NCI-H1436 treated with DMSO at 0.1 percent for 48 hours (cell line): ENCODE data around the gene MX1.

Experiments
- DNase-seq: peaks from one replicate; lab custom pipeline; 2025; lab: John Stamatoyannopoulos, UW

The MX1 gene

DNA sequence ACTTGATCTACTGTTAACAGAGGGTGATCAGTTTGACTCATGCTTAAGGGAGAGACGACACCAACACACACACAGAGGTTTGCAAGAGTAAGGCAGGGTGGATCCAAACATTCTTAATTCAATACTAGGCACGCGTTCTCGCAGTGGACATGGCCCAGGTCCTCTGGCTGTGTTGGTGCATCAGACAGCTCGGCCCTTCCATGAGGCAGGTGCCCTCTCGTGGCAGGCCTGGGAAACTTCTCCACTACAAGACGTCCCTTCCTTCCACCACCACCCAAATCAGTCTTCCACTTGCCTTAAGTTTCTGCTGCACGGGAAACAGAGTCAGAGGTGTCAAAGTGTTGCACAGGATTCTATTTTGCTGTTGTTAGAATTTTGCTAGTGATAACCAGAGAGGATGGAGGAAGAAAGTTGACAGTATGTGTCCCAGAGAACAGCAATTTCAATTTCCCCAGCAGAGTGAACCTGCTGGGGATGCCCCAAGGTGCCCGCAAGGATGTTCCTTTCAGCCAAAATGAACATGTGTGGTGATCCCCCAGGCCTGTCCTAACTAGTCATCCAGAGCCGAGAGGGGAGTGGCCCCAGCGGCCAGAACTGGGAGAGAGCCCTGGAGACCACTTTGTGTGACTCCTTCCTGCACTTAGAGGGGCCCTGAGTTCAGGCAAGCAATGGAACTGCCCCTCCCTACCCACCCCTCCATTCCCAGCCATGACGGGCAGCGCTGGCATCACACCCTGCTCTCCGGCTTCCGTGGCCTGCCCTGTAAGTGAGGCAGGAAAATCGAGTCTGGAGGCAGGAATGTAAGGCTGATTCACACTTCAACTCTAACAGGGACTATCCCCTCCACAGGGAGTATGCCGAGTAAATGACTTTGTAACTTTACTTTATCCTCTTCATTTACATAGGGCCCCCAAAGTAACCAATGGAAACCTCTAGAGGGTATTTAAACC, 34.8 kb downstream of the MX1 start:
- no peak for DNase-seq

DNA sequence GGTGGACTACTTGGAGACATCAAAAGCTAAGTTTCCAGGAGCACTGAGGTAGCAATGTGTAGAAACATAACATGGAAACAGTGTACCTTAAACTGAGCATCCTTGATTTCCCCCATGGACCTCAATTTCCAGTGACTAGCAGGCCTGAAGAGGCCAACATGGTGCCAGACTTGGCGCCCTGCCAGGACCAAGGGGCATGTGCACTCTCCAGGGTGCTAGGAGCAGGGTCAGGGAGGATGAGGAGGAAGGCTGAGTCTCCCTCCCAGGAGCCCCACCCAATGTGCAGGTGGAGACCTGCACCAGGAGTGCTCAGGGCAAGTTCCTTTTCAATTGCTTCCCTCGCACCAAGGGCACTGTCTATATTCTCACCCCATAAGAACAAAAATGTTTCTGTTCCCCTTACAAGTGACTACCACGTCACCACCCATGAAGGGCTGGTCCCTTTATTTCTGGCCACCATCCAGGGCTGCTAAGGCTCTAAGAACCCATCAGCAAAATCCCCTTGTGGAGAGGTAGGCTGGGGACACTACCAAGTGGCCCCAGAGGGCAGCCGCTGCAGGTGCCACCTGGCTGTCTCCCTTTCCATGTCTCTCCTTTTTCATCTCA, 39.2 kb downstream of the MX1 start:
- no peak for DNase-seq

DNA sequence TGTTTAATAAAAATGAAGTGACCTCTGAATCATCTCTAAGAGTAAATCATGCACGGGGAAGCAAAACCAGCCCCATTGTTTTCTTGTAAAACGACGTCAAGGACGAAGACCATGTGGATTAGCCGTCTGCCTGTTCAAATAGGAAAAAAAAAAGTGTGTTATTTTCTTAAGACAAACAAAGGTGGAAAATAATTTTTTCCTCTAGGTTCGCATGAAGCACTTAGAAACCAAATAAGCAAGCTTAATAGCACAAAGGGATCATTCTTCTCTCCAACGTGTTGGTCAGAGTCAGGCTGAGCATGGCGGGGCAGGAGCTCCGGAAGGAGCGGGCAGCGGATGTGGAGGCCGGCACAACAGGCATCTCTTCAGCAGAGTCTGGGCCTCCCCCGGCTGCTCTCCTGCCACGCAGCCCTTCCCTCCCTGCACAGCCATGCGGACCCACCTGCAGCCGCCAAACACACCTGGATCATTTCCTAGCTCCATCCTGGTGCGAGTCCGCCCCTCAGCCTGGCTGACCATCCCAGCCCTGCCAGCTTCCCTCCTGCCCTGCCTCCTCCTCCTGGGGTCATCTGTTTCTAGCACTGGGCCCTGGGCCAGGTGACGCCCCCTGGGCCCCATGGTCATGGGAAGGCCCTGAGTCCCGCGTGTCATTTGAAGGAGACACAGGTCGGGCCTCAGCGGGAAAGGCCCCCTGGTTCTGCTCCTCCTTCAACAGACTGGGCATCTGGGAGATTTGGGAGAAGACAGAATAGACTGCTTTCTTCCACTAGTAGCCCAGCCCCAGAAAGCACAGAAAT, 40.2 kb downstream of the MX1 start:
- no peak for DNase-seq

DNA sequence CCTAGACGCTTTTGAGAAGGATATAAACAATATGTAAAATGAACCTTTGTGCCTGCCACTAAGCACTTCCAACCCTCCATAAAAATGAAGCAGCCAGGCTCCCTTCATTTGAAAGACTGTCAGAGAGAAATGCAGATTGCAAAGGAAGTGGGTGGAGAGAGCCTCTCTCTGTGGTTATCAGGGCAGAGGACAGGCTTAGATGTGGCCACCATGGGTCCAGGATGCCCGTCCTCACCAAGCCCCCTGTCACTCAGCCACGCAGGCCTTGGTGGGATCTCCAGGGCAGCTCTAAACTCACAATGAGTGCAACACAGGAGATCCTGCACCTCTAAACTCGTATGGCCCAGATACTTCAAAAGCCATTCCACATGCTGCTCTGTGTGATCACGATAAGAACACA, 44.0 kb downstream of the MX1 start:
- DNase-seq, result no peak

DNA sequence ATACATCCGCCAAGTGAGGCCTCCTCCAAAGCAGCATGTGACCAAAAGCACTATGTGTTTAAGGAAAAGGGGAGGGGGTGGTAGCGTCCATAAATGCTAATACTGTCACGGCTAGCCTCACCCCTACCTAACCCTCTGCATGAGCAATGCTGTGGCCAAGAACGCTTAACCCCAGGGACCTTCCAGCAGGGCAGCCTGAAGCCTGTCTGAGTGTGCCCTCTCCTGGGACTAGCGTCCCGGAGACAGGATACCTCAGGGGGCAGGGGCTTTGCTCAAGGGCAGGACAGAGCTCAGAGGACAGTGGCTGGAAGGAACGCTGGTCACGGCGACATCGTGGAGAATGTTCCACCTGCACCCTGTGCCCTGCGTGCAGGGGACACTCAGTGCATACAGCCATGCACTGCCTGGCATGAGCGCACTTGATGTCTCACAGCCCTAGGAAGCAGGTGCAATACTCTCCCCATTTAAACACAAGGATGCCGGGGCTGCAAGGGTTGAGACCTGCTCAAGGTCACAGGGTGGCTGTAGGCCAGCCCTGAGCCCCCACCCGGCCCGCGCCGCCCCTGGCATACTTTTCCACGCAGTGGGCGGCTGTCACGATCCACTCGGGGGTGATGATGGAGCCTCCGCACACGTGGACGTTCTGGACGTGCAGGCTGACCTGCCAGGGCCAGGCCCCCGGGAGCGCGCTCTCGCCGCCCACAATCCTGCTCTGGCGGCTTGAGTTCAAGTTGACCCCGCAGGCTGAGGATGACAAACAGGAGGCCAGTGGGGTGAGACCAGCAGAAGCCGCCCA, 46.9 kb downstream of the MX1 start:
- DNase-seq, result no peak

DNA sequence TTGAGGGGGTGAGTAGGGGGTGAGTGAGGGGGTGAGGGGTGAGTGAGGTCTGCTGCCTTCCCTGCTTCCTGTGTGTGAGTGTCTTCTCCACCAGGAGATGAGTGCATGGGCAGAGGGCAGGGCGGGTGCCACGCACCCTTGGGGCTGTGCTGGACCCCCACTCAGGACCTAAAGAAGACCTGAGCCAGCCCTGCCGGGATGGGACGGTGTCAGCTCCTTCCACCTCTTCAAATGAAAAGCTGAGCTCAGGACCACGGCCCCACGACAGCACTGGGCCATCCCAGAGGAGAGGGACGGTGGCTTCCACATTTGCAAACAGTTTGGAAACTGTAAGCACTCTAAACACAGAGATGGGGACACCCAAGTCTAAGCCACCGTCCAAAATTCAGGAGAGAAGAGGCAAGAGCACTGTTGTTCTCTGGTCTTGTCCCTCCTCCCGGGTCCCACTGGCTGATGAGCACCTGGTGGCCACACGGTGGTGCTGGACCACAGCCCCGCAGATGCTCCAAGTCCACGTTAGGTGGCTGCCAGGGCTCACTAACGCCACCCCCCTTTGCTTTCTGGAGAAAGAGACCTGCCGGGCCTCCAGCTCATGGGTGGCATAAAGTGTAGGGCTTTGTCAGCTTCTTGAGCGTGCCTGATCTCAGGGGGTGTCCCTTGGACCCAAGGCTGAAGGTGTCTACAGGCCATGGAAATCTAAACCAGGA, 49.8 kb downstream of the MX1 start:
- DNase-seq, result no peak

DNA sequence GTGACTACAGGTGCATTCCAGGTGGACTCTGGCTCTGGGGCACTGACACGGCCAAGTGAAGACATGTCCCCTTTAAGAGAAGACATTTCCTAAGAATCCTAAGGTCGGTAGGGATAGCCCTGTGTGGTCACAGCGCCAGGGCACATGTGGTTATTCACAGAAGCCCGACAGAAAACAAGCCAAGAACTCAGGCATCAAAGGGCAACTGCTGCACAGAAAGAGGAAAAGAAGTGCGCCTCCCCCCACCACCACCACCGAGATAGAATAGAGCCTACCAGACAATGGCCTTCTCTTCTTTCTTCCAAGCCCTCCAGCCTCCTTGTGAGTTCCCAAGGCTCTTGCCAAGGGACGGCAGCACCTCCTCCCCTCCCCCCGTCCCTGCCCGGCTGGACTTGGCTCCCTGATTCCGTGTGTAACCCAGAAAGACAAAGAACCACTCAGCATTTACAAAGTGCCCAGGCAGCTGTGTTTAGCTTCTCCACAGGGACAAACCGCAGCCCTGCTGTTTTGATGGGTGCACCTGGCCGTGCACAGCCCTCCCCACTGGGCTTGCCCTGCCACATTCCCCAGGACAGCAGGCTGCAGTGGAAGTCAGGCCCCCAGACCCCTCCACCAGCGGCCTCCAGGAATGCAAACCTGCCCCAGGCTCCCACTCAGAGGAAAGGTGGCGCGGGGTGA, 51.7 kb downstream of the MX1 start:
- no peak for DNase-seq

DNA sequence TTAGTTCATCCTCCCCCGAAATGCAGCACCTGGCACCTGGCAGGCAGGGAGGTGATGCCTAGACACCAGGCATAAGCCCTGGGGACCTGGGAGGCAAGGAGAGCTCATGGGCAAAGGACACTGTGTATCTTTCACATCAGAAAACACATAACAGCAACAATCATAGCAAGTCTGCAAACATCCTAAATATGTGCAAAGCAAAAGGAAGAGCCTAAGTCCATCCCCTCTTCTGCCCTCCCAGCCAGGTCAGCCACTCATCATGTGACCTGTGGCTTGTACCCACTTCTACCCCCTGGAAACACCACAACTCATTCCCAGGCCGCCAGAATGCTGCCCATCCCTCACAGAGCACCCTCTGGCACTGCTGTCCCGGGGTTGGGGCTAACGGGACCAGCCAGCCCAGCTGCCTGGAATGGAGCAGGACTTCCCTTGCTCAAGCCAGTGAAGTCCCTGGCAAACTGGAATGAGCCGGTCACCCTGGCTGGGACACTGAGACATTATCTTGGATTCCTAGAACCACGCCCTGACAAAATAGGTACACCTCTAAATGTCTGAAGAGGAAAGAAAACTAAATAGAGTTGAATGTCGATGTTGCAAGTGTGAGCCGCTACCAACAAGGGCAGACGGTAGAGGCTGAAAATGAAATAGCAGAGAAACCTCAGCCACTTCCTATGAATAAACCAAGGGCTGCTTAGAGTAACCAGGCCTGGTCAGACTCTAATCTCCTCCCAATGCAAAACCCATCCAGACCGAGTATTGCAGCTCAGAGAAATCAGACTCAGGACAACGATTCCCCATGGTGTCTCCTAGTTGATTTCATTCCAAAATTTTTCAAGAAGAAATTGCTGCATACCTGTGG, 52.5 kb downstream of the MX1 start:
- no peak for DNase-seq

DNA sequence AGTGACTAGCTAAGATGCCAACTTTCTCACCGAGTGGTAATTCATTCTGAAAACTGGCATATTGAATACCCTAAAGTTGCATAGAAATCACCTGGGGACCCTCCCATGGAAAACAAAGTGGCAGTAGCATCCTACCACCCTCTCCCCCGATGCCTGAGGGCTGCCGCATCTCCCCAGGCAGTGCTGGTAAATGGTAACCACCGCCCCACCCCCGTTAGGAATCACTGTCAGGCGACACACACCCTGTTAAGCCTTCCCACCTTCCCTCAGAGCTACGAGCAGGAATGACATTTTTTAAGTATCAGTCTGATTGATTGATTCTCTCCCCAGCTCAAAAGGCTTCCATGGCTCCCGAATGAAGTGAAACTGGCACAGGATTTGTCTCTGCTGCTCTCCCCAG, 53.6 kb downstream of the MX1 start:
- no peak for DNase-seq

DNA sequence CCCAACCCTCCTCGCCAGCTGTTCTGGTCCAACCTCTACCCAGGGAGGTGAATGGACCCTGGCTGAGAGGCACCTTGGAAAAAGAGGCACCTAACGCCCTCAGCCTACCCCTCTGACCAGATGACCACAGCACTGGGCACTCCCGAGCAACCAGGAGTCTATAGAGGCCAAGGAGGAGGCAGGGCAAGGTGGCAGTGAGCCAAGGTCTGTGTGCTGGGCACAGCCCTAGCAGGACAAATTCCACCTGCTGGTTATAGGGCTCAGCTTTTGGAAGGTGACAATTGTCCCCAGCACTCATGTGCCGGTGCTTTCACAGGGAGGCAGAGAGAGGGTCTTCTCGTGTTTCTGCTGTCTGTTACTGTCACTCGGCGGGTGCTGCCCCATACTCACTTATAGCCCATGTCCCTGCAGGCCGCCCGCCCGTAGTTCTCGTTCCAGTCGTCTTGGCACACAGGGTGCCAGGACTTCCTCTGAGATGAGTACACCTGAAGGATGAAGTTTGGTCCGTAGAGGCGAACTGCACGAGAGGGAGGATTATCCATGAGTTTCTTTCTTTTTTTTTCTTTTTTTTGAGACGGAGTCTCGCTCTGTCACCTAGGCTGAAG, 54.1 kb downstream of the MX1 start:
- DNase-seq, result no peak

DNA sequence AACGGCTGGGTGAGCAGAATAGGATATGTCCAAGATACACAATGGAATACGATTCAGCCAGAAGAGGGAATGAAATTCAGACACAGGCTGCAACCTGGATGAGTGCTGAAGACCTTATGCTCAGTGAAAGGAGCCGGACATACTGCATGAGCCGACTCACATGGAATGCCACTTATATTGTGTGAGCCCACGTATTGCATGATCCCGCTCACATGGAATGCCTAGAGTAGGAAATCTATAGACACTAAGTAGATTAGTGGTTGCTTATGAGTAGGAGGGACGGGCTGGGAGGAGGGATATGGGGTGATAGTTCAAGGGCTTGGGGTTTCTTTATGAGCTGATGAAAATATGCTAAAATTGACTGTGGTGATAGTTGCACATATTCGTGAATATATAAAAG, 55.2 kb downstream of the MX1 start:
- no peak for DNase-seq

DNA sequence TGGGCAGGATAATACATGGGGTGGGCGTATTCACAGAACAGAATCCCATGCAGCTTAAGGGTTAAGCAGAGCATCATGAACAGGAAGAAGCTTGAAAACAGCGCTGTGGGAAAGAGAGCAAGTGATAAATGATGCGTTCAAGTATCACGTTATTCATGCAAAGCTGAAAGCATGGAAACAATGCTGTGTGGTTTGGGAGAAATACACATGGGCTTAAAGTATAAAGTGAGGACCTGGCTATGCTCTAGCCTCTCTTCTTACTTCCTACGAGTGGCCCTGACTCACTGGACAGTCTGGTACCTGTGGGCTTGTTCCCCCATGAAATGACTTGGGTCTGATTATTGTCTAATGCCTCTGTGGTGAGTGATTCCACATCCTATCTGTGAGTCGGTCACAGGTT, 56.3 kb downstream of the MX1 start:
- no peak for DNase-seq

DNA sequence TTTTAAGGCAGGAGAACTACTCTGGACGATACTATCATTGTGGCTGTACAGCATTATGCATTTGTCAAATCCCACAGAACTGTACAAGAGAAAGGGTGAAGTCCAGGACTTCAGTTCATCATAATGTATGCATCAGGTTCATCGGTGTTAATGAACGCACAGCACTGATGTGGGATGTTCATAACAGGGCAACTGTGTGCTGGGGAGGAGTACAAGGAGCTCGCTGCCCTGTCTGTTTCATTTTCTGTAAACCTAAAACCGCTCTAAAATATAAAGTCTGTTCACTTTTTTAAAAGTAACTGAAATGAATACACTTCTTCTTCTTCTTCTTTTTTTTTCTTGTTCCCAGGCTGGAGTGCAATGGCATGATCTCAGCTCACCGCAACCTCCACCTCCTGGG, 56.9 kb downstream of the MX1 start:
- DNase-seq, result no peak

DNA sequence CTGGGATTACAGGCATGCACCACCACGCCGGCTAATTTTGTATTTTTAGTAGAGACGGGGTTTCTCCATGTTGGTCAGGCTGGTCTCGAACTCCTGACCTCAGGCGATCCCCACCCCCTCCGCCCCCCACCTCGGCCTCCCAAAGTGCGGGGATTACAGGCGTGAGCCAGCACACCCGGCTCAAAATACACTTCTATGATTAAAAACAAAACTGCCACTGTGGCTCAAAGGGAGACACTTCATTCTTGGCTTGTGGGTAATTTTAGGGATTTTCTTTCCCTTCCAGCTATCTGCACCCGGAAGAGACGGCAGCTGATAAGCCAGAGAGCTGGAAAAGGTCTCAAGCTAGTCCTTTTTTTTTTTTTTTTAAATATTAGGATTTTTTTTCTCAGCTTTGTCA, 57.4 kb downstream of the MX1 start:
- DNase-seq, result no peak

DNA sequence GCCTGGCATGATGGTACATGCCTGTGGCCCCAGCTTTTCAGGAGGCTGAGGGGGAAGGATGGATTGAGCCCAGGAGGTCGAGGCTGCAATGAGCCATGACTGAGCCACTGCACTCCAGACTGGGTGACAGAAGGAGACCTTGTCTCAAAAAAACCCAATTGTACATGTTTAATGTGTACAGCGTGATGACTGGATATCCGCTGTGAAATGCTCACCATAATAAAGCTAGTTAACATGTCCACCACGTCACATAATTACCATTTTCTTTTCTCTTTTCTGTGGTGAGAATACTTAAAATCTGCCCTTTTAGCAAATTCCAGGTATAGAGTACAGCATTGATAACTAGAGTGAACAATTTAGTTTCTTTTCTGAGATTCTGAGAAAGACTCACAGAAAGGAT, 57.9 kb downstream of the MX1 start:
- no peak for DNase-seq

DNA sequence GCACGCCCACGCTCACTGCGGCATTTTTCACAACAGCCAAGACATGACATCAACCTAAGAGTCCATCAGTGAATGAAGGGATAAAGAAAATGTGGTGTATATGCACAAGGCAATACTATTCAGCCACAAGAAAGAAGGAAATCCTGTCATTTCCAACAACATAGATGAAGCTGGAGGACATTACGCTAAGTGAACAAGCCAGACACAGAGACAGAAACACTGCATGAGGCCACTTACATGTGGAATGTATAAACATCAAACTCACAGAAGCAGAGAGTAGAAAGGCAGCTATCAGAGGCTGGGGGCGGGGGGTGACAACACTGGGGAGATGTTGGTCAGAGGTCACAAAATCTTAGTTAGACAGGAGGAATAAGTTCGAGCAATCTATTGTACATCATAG, 61.0 kb downstream of the MX1 start:
- DNase-seq, result no peak

DNA sequence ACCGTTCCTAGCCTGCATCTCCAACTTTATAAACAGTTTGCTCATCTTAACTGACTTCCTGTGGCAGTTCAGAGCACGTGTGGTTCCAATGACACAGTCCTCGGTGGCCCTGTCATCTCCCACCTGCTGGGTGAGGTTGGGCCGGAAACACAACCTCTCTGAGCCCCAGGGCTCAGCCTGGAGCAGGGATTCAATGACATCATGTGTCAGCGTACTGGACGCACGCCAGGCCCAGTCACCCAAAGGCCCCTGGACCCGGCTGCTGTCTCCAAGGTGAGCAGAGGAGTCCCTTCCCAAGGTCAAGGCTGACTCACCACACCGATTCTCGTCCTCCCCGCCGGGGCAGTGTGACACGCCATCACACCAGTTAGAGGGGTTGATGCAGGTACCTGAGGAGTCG, 62.0 kb downstream of the MX1 start:
- DNase-seq, result no peak

DNA sequence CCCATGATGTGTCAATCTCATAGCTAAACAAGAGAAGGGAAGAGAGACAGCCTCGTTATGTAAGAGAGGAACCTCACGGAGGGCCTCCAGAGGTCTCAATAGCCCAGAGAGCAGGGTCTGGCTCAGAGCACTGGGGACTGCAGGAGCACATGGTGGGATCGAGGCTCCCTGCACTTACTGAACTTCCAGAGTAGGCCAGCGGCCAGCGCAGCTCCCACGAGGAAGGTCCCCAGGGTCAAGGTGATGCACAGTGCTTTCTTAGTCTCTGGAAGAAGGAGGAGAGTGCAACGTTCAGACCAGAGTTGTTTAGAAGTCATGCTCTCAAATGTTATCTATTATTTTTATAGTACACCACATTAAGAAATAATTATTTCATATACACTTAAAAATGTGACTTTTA, 63.3 kb downstream of the MX1 start:
- DNase-seq, result no peak

DNA sequence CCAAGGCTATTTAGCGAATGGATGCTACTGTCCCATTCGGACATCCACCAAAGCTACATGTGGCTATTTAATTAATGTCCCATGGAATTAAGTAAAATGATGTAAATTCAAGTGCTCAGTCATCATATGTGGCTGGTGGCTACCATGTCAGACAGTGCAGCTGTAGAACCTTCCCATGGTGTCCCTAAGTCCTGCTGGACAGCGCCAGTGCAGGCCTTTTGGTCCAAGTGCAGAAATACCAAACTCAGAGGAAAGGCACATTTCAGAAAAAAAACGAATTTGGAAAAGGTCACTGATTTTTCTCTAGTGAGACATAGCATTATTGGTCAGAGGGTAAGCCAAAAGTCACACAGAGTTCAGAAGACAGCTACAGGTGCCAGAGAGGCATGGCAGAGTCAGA, 64.3 kb downstream of the MX1 start:
- DNase-seq, result no peak
